ENCODE measurements around the gene POC1A. TPM values are rescaled to one million over a fixed set of nuclear protein-coding genes. Genes with fewer than 3 reads are reported as not detected.

POC1A gene
- total RNA-seq, 1 donor = 10.0 TPM

DNA sequence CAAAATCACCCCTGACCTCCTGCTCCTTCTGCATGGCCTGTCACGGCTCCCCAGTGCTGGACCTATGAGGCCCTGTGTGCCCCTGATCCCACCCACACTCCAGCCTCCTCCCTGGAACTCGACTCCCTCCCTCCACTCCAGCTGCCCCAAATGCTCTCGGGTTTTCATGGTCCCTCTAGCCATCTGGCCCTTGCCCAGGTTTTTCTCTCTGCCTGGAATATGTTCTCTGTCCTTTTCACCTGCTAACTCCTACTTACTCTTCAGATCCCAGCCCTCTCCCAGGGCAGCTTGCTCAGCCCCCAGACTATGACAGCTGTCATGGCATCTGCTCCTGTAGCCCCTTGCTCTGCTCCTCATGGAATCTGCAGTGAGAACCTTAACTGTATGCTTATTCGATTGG, 128.2 kb downstream of the POC1A start:
- H3K4me3 ChIP-seq (ENCODE audit: low read depth, low read length) = no peak overlapping the region
- no peak for DNase-seq (ENCODE audit: low read depth)
- TF ChIP-seq, protein P1, sequence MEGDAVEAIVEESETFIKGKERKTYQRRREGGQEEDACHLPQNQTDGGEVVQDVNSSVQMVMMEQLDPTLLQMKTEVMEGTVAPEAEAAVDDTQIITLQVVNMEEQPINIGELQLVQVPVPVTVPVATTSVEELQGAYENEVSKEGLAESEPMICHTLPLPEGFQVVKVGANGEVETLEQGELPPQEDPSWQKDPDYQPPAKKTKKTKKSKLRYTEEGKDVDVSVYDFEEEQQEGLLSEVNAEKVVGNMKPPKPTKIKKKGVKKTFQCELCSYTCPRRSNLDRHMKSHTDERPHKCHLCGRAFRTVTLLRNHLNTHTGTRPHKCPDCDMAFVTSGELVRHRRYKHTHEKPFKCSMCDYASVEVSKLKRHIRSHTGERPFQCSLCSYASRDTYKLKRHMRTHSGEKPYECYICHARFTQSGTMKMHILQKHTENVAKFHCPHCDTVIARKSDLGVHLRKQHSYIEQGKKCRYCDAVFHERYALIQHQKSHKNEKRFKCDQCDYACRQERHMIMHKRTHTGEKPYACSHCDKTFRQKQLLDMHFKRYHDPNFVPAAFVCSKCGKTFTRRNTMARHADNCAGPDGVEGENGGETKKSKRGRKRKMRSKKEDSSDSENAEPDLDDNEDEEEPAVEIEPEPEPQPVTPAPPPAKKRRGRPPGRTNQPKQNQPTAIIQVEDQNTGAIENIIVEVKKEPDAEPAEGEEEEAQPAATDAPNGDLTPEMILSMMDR (IDR thresholded peaks at IDR 0.05; ENCODE audit: insufficient read depth, low read length) = no peak

DNA sequence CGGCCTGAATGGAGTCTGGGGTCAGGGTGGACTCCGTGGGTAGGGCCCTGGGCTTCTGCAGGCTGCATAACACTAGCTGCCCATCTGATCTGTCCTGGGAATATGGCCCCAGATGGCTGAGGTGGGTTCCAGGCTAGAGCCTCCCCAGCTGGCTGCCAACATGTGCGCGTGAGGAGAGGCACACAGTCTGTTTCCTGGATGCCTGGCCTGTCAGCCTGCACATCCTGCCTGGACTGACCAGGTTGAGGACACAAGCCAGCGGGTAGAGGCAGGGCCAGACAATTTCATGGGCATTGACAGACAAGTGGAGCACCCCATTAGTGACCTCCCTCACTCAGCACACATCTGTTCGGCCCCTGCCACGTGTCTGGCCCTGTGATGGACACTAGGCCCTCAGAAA, 128.8 kb downstream of the POC1A start:
- no peak for DNase-seq (ENCODE audit: low read depth)
- H3K4me3 ChIP-seq (ENCODE audit: low read depth, low read length) = no peak overlapping the region
- TF ChIP-seq, protein P1 (IDR thresholded peaks at IDR 0.05; ENCODE audit: insufficient read depth, low read length) = no peak

Other genes with a start within 250 kb of the POC1A start
- 16.3 and 16.9 TPM in 2 replicates for gene RRP9, start 212.5 kb downstream of the POC1A start, total RNA-seq (ENCODE audit: low replicate concordance)
- gene PARP3, start 212.1 kb downstream of the POC1A start, total RNA-seq (ENCODE audit: low replicate concordance) = 14.6 and 27.1 TPM in 2 replicates
- 0.09 TPM in 1 of 2 replicates, not detected in the other for gene GPR62, start 199.0 kb downstream of the POC1A start, total RNA-seq (ENCODE audit: low replicate concordance)
- gene PCBP4, start 187.0 kb downstream of the POC1A start, total RNA-seq (ENCODE audit: low replicate concordance) = 19.0 and 33.3 TPM in 2 replicates
- gene ABHD14B, start 180.4 kb downstream of the POC1A start, total RNA-seq (ENCODE audit: low replicate concordance) = 11.0 and 36.3 TPM in 2 replicates
- 7.4 and 13.8 TPM in 2 replicates for gene ABHD14A, start 179.4 kb downstream of the POC1A start, total RNA-seq (ENCODE audit: low replicate concordance)
- 26.7 and 28.7 TPM in 2 replicates for gene ACY1, start 170.9 kb downstream of the POC1A start, total RNA-seq (ENCODE audit: low replicate concordance)
- 155 and 1,532 TPM in 2 replicates for gene RPL29, start 158.5 kb downstream of the POC1A start, total RNA-seq (ENCODE audit: low replicate concordance)
- gene DUSP7, start 97.9 kb downstream of the POC1A start, total RNA-seq (ENCODE audit: low replicate concordance) = 2.9 and 12.8 TPM in 2 replicates
- gene ALAS1, start 43.7 kb upstream of the POC1A start, total RNA-seq (ENCODE audit: low replicate concordance) = 18.8 and 40.8 TPM in 2 replicates
- not detected in 2 replicates for gene TLR9, start 71.2 kb upstream of the POC1A start, total RNA-seq (ENCODE audit: low replicate concordance)
- gene TWF2, start 84.7 kb upstream of the POC1A start, total RNA-seq (ENCODE audit: low replicate concordance) = 97.5 and 109 TPM in 2 replicates
- 27.4 and 42.4 TPM in 2 replicates for gene PPM1M, start 91.3 kb upstream of the POC1A start, total RNA-seq (ENCODE audit: low replicate concordance)
- gene WDR82, start 124.2 kb upstream of the POC1A start, total RNA-seq (ENCODE audit: low replicate concordance) = 39.6 and 61.5 TPM in 2 replicates
- 6.1 and 10.4 TPM in 2 replicates for gene GLYCTK, start 133.4 kb upstream of the POC1A start, total RNA-seq (ENCODE audit: low replicate concordance)
- gene DNAH1, start 161.9 kb upstream of the POC1A start, total RNA-seq (ENCODE audit: low replicate concordance) = 3.4 and 6.0 TPM in 2 replicates